OCI-LY3 (cell line): Measurements from ENCODE around the gene FZD10.

Experiments
- H2AFZ ChIP-seq: fragments of 200-600, 300-600 bp; shearing (Covaris generic); 2 replicates; pipeline ENCODE4 v1.6.0; 2014; ENCODE audit warnings: antibody characterized with exemption, low read depth, low read length
- H3K27ac ChIP-seq: fragments of 200-600, 300-600 bp; sonication (generic); 2 replicates; pipeline ENCODE4 v1.5.1; 2014; ENCODE audit warnings: mild to moderate bottlenecking, low read length, moderate library complexity, mixed read lengths
- H3K27me3 ChIP-seq: fragments of 200-600, 300-600 bp; sonication (generic); 2 replicates; pipeline ENCODE4 v1.6.1; 2014; ENCODE audit warnings: low read depth, low read length, mixed read lengths
- H3K36me3 ChIP-seq: fragments of 200-600, 300-600 bp; sonication (generic); replicated peaks from 2 replicates; pipeline ENCODE3; 2014; ENCODE audit warnings: low read depth, low read length, mixed read lengths
- H3K4me1 ChIP-seq: fragments of 300-600, 200-600 bp; sonication (generic); 2 replicates; pipeline ENCODE4 v1.6.1; 2014; ENCODE audit warnings: low read length, mixed read lengths
- H3K4me2 ChIP-seq: fragments of 200-600, 300-600 bp; sonication (generic); 2 replicates; pipeline ENCODE4 v1.6.1; 2014; ENCODE audit warnings: low read length, mixed read lengths
- H3K4me3 ChIP-seq: fragments of 300-600, 200-600 bp; sonication (generic); 2 replicates; pipeline ENCODE4 v1.5.1; 2014; ENCODE audit warnings: antibody characterized with exemption, mild to moderate bottlenecking, low read length, moderate library complexity
- H3K79me2 ChIP-seq: fragments of 300-600, 200-600 bp; shearing (Covaris generic); 2 replicates; pipeline ENCODE4 v1.6.1; 2014; ENCODE audit warnings: mild to moderate bottlenecking, low read length, mixed read lengths
- H3K9ac ChIP-seq: fragments of 300-600, 200-600 bp; shearing (Covaris generic); 2 replicates; pipeline ENCODE4 v1.6.0; 2014; ENCODE audit warnings: mild to moderate bottlenecking, low read length, moderate library complexity
- H3K9me3 ChIP-seq: fragments of 200-600, 300-600 bp; shearing (Covaris generic); 2 replicates; pipeline ENCODE4 v1.6.1; 2014; ENCODE audit warnings: low read length, mixed read lengths; ENCODE audit not compliant: insufficient read depth
- H4K20me1 ChIP-seq: fragments of 200-600, 300-600 bp; sonication (generic); 2 replicates; pipeline ENCODE4 v1.6.1; 2016; ENCODE audit warnings: low read length, mixed read lengths; ENCODE audit not compliant: insufficient read depth
- CTCF ChIP-seq: fragments of 200-600, 300-600 bp; sonication (generic); IDR thresholded peaks from 2 replicates; pipeline ENCODE4 v1.5.1; 2014; ENCODE audit warnings: antibody characterized with exemption, low read length, low read depth
- EZH2phosphoT487 ChIP-seq: fragments of 200-600 bp; shearing (Covaris generic); IDR thresholded peaks from 2 replicates; pipeline ENCODE4 v1.6.1; 2018; ENCODE audit warnings: antibody characterized with exemption, mixed run types, low read depth

Gene FZD10

GRCh38 chr12:130177635-130178242, 15.5 kb downstream of the FZD10 start:
- Histone ChIP-seq H3K4me2 (no peak overlapping the region), H3K4me1 (no peaks in the 10 kb centered on the region), H3K79me2 (no peaks in the 10 kb centered on the region), H4K20me1 (no peaks in the 10 kb centered on the region), H3K36me3 (no peaks in the 10 kb centered on the region), H3K4me3 (no peak overlapping the region), H3K27ac (no peak overlapping the region), H3K9me3 (no peaks in the 10 kb centered on the region), H2AFZ (no peak overlapping the region), H3K9ac (no peak overlapping the region), H3K27me3 (no peaks in the 10 kb centered on the region)
- TF ChIP-seq EZH2phosphoT487 (no peak), CTCF (no peak)

- no peaks in the 10 kb centered on the region for H3K36me3 ChIP-seq
- H3K27ac ChIP-seq, result no peak overlapping the region
- no peaks in the 10 kb centered on the region for H3K4me1 ChIP-seq
- H3K4me2 ChIP-seq, result no peak overlapping the region
- no peak for TF ChIP-seq CTCF
- no peak for TF ChIP-seq EZH2phosphoT487
- no peak overlapping the region for H3K9ac ChIP-seq
- no peaks in the 10 kb centered on the region for H3K9me3 ChIP-seq
- no peaks in the 10 kb centered on the region for H3K27me3 ChIP-seq
- H4K20me1 ChIP-seq, result no peaks in the 10 kb centered on the region
- H3K79me2 ChIP-seq, result no peaks in the 10 kb centered on the region
- H2AFZ ChIP-seq, result no peak overlapping the region
- H3K4me3 ChIP-seq, result no peak overlapping the region
These were observed 16.0 kb downstream of the FZD10 start for GRCh38 chr12:130178282-130178681.

- TF ChIP-seq CTCF (no peak), EZH2phosphoT487 (no peak)
These were observed 16.9 kb downstream of the FZD10 start for GRCh38 chr12:130179191-130179590.

GRCh38 chr12:130179621-130180020, 17.4 kb downstream of the FZD10 start:
- Histone ChIP-seq H3K27ac (no peak overlapping the region), H3K36me3 (no peaks in the 10 kb centered on the region), H3K4me1 (no peaks in the 10 kb centered on the region), H3K9ac (no peak overlapping the region), H4K20me1 (no peaks in the 10 kb centered on the region), H3K4me2 (no peak overlapping the region), H3K9me3 (no peaks in the 10 kb centered on the region), H3K27me3 (no peaks in the 10 kb centered on the region), H3K79me2 (no peaks in the 10 kb centered on the region), H2AFZ (no peak overlapping the region), H3K4me3 (no peak overlapping the region)
- TF ChIP-seq EZH2phosphoT487 (no peak), CTCF (no peak)

More at GRCh38 chr12:130179191-130179590, 16.9 kb downstream of the FZD10 start:
- Histone ChIP-seq H3K9me3 (no peaks in the 10 kb centered on the region), H3K4me2 (no peak overlapping the region), H3K27me3 (no peaks in the 10 kb centered on the region), H4K20me1 (no peaks in the 10 kb centered on the region), H3K9ac (no peak overlapping the region), H2AFZ (no peak overlapping the region), H3K79me2 (no peaks in the 10 kb centered on the region), H3K36me3 (no peaks in the 10 kb centered on the region), H3K4me3 (no peak overlapping the region), H3K27ac (no peak overlapping the region), H3K4me1 (no peaks in the 10 kb centered on the region)
